ENCODE measurements around the gene QSOX2.

QSOX2 gene

DNA sequence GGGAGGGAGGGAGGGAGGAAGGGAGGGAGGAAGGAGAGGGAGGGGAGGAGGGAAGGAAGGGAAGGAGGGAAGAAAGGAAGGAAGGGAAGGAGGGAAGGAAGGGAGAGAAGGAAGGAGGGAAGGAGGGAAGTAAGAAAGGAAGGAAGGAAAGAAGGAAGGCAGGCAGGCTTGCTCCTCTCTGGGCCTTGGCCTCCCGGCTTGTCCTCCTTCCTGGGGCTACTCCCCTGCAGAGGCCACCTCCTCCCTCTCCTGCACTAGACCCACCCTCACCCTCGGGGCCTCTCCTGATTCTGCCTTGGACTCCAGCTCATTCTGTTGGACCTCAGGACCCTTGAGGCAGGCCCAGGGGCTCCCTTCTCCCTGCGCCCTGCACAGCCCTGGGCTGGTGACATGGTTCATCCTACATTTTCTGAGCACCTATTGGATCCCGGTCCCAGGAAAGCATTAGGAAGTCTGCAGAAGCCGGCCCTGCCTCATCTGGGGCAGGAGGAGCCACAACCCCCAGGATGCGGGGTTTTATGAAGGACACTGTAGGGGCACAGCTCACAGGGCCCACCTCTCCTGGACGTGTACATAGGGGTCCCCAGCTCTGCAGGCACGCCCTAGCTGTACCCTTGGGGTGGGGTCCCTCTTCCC is 63.7 kb downstream of the QSOX2 start:
- Histone ChIP-seq H3K4me3 (no peak overlapping the region), H3K9me3 (no peaks in the 10 kb centered on the region), H3K27ac (no peak overlapping the region), H3K4me1 (no peaks in the 10 kb centered on the region), H3K36me3 (no peaks in the 10 kb centered on the region), H3K27me3 (peaks cover 0 to 74% of the 10 kb centered on the region in 2 donors)
- TF ChIP-seq, protein P1, sequence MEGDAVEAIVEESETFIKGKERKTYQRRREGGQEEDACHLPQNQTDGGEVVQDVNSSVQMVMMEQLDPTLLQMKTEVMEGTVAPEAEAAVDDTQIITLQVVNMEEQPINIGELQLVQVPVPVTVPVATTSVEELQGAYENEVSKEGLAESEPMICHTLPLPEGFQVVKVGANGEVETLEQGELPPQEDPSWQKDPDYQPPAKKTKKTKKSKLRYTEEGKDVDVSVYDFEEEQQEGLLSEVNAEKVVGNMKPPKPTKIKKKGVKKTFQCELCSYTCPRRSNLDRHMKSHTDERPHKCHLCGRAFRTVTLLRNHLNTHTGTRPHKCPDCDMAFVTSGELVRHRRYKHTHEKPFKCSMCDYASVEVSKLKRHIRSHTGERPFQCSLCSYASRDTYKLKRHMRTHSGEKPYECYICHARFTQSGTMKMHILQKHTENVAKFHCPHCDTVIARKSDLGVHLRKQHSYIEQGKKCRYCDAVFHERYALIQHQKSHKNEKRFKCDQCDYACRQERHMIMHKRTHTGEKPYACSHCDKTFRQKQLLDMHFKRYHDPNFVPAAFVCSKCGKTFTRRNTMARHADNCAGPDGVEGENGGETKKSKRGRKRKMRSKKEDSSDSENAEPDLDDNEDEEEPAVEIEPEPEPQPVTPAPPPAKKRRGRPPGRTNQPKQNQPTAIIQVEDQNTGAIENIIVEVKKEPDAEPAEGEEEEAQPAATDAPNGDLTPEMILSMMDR (IDR thresholded peaks at IDR 0.05) = no peak
- intact Hi-C loops (cut with DNase I; ENCODE audit: low total_unique reads) = no loop called here
- DNase-seq = no peak

DNA sequence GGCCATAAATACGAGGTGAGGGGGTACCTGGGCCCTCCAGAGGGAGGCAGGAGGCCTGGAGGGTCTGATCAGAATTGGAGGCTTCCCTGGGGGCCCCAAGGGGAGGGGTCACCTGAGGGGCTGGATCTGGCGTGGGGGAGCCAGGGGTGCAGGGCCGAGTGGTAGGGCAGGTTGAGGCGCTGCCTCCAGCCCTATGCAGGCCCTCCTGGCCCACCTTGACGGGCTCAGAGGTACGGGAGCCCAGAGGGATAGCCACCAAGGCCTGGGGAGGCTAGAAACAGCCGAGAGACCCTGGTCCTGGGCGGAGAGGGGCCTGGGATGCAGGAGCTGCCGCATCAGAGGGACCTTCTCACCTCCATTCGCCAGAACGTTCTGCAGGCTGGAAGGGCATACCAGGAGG is 65.0 kb downstream of the QSOX2 start:
- H3K4me3 ChIP-seq = no peak overlapping the region
- no peaks in the 10 kb centered on the region for H3K4me1 ChIP-seq
- H3K9me3 ChIP-seq = no peaks in the 10 kb centered on the region
- no peak for DNase-seq
- TF ChIP-seq, protein P1 (IDR thresholded peaks at IDR 0.05) = no peak
- intact Hi-C loops (cut with DNase I; ENCODE audit: low total_unique reads) = no loop called here
- H3K36me3 ChIP-seq = no peaks in the 10 kb centered on the region
- H3K27me3 ChIP-seq = peaks cover 0 to 66% of the 10 kb centered on the region in 2 donors
- no peak overlapping the region for H3K27ac ChIP-seq

DNA sequence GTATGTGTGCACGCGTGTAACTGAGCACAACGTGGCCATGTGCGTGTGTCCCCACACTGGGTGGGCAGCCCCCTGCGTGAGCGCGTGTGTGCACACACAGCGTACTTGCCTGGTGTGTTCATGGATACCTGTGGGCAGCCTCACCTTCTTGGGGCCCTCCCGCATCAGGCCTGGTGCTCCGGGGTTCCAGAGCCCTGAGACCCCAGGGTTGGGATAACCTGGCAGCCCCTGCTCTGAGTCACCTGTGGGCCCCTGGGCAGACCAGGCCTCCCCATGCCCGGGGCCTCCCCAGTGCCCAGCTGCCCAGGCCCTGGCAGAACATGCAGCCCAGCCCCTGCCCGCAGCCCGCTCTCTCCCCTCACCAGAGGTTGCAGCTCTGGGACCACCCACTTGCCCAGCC is 65.9 kb downstream of the QSOX2 start:
- no peak for DNase-seq
- Histone ChIP-seq H3K4me1 (no peaks in the 10 kb centered on the region), H3K27me3 (peaks cover 0 to 62% of the 10 kb centered on the region in 2 donors), H3K4me3 (no peak overlapping the region), H3K27ac (no peak overlapping the region), H3K36me3 (no peaks in the 10 kb centered on the region), H3K9me3 (no peaks in the 10 kb centered on the region)
- intact Hi-C loops (cut with DNase I; ENCODE audit: low total_unique reads) = no loop called here
- TF ChIP-seq, protein P1 (IDR thresholded peaks at IDR 0.05) = no peak

DNA sequence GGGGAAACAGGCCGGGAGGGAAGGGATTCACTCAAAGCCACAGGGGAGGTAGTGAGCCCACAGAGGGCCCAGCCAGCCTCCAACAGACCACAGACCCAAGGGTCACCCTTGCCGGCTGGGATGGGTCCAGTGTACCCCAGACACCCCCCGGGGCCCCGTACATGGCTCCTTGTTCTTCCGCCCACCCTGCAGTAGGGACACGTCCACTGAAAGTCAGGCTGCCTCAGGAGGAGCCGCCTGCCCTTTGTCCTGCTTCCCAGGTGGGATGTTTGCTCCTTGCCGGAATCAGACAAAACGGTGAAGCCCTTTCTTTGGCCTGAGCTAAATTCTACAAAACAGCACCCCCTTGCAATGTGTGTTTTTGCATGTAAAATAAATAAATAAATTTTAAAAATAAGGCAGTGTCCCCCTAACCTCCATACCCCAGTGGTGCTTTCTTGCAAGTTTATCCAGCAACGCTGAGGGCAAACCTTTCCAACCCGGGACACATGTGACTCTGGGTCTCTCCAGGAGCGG is 66.5 kb downstream of the QSOX2 start:
- DNase-seq = no peak
- H3K36me3 ChIP-seq = no peaks in the 10 kb centered on the region
- peaks cover 0 to 61% of the 10 kb centered on the region in 2 donors for H3K27me3 ChIP-seq
- intact Hi-C loops (cut with DNase I; ENCODE audit: low total_unique reads) = no loop called here
- no peak overlapping the region for H3K4me3 ChIP-seq
- TF ChIP-seq, protein P1 (IDR thresholded peaks at IDR 0.05) = no peak
- no peak overlapping the region for H3K27ac ChIP-seq
- H3K9me3 ChIP-seq = no peaks in the 10 kb centered on the region
- H3K4me1 ChIP-seq = no peaks in the 10 kb centered on the region

DNA sequence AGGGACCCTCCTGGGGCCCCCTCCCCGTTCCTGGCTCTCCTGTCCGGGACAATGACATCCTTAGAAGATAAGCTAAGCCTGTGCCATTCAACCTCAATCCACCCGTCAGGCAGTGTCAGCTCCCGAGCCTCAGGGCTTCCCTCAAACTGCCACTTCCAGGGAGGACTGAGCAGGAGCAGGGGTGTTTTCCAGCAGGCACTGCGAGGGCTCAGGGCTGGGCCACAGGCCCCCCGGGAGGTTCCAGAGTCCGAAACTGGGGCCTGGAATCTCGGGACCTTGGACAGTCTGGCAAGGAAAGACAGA is 66.9 kb downstream of the QSOX2 start:
- Histone ChIP-seq H3K9me3 (no peaks in the 10 kb centered on the region), H3K36me3 (no peaks in the 10 kb centered on the region), H3K27ac (no peak overlapping the region), H3K4me3 (no peak overlapping the region), H3K4me1 (no peaks in the 10 kb centered on the region), H3K27me3 (peaks cover 0 to 63% of the 10 kb centered on the region in 2 donors)
- intact Hi-C loops (cut with DNase I; ENCODE audit: low total_unique reads) = no loop called here
- TF ChIP-seq, protein P1 (IDR thresholded peaks at IDR 0.05) = no peak
- no peak for DNase-seq

All from tibial artery (tissue), 4 donors.